Urinary bladder (tissue), 4 donors: ENCODE results near the gene OR51B2. TPM values are rescaled to one million over a fixed set of nuclear protein-coding genes. Genes with fewer than 3 reads are reported as not detected.
"Not testable (repeated sequence)": the region's sequence is repeated elsewhere in the genome, so short reads cannot be mapped to it uniquely, and the experiment has no call there.

Experiments
- DNase-seq: peaks from one replicate; pipeline ENCODE4 v3.0.0-alpha.2; 2015; ENCODE audit errors: extremely low spot score
- H3K27ac ChIP-seq: one replicate; pipeline ENCODE4 v1.5.1; 2013; ENCODE audit warnings: low read depth, mild to moderate bottlenecking, moderate library complexity
- H3K36me3 ChIP-seq: one replicate; pipeline ENCODE4 v1.6.1; 2013; ENCODE audit warnings: mild to moderate bottlenecking, moderate library complexity; ENCODE audit not compliant: insufficient read depth
- H3K4me1 ChIP-seq: one replicate; pipeline ENCODE4 v1.6.1; 2013; ENCODE audit warnings: mild to moderate bottlenecking, moderate library complexity; ENCODE audit not compliant: insufficient read depth
- H3K4me3 ChIP-seq: one replicate; pipeline ENCODE4 v1.5.1; 2013; ENCODE audit warnings: low read depth, low read length
- WGBS: extraction: QIAGEN DNeasy Blood & Tissue Kit; methylation state at CpG from one replicate; pipeline ENCODE4 v1.1.7; 2013; 5-methylcytosine and 5-hydroxymethylcytosine counted together
- polyA plus RNA-seq: library from polyadenylated mRNA; stranded (reverse); fragments of 200-250 nt; gene quantifications from one replicate; pipeline ENCODE4 v1.2.3, GENCODE V29; 2013
- total RNA-seq: library from RNA; depleted of rRNA; stranded (reverse); fragments of >200 nt; gene quantifications from one replicate; pipeline ENCODE4 v1.2.3, GENCODE V29; 2014
- donor health status: healthy with polysubstance abuse.
- donor health status: healthy.

The OR51B2 gene, protein sequence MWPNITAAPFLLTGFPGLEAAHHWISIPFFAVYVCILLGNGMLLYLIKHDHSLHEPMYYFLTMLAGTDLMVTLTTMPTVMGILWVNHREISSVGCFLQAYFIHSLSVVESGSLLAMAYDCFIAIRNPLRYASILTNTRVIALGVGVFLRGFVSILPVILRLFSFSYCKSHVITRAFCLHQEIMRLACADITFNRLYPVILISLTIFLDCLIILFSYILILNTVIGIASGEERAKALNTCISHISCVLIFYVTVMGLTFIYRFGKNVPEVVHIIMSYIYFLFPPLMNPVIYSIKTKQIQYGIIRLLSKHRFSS
- 1.7 TPM for total RNA-seq
- not detected for polyA plus RNA-seq

DNA sequence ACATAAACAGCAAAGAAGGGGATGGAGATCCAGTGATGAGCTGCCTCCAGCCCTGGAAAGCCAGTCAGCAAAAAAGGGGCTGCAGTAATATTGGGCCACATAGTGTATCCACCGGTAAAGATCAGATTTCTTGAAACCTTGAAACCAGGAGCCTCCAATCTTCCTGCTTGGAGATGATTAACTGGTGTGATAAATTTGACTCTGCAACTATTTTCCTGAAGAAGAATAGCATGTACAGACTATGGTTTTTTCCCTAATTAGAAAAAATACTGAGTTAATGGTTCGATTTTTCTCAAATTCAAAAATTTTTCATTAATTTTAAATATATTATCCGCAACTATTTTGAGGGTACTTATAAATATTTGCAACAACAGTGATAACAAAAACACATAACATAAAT, at the start of gene OR51B2:
TSS of gene OR51B2 (minus strand) at position 101 of the 400 bp plus-strand sequence. CDS start at position 101, 0 bp downstream.
- H3K27ac ChIP-seq = no peak within 1 kb of the TSS
- WGBS = 81% methylated on average over 3 of the region's 3 CpGs
- H3K4me1 ChIP-seq = no peaks in the 10 kb centered on the region
- DNase-seq = no peak
- H3K4me3 ChIP-seq = no peak within 1 kb of the TSS
- no peaks in the 10 kb centered on the region for H3K36me3 ChIP-seq

DNA sequence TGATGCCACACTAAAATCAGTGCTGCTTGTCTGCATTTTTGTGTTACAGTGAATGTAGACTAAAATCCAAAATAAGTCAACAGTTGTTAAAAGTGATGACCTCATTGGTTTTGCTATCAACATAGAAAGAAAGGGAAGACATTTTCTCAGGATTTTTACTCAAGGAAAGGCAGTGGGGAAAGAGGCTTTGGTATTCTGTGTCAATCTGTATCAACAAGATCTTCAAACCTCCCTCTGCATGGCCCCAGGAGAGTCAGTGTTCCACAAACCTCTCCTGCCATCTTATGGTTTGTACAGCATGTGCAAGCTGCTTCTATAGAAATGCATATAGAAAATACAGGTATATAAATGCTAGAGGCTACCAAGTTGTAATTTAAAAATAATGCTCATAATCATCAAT, 45.7 kb upstream of the OR51B2 start:
- no peak overlapping the region for H3K27ac ChIP-seq
- H3K36me3 ChIP-seq = no peaks in the 10 kb centered on the region
- H3K4me3 ChIP-seq = no peak overlapping the region
- DNase-seq = no peak
- no peaks in the 10 kb centered on the region for H3K4me1 ChIP-seq

DNA sequence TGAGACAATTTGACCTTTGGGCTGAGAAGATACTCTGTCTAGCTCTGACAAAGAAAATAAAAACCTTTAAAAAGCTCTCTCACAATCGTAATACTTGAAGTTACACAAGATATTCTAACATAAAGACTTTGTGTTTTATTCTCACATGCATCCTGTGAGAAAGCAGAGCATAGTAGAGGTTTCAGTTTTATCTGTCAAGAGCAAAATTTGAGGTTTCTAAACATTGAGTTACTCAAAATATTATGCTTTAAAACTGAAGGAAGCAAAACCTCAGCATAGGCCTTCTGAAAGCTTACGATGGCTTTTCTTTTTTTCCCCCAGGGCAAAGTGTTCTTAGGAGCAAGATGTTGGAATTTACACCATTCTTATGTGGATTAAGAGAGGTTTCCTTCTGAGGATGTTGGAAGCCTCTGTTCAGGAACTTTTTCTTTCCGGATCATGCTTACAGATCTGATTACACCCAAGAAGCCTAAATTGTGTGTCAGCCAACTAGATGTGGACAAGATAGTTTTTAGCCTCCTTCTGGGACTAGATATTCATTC, 44.5 kb upstream of the OR51B2 start:
- no peaks in the 10 kb centered on the region for H3K4me1 ChIP-seq
- H3K36me3 ChIP-seq = no peaks in the 10 kb centered on the region
- no peak for DNase-seq
- 34% methylated on average over 3 of the region's 3 CpGs for WGBS
- H3K27ac ChIP-seq = no peak overlapping the region
- no peak overlapping the region for H3K4me3 ChIP-seq

DNA sequence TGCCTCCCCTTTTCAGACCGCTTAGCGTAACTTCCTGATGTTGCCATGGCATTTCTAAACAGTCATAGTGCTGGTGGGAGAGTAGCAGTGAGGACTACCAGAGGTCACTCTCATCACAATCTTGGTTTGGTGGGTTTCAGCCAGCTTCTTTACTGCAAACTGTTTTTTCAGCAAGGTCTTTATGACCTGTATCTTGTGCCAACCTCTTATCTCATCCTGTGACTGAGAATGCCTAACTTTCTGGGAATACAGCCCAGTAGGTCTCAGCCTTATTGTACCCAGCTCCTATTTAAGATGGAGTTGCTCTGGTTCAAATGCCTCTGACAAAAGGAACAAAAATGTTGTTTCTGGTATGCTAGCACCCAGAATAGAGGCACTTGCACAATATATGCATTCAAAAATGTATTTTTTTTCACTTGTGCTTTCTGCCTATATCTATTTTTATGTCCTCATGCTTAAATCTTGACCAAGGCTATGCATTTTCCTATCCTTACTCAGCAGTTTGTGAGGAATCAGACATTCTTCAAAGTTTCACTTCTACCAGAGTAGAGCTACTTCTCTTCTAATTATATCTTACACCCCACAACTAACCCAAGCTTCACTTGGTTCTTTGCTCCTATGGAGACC, 43.5 kb upstream of the OR51B2 start:
- 20% methylated on average over 2 of the region's 2 CpGs for WGBS

DNA sequence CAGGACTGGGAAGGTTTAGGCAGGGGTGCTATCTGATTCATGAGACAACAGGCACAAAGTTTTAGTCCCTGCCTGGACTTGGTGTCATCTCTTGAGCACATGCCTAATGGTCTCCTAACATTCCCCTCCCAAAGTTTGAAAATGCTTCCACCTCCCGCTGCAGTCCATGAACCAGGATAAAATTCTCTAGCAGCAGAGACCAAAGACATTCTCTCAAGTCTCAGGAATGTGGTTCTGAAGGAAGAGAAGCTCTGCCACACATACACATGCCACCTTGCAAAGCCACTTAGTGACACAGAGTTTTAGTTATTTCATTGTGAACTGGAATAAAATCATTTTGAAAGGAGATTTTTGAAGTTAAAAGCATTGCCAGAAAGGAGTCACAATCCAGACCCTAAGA, 42.8 kb upstream of the OR51B2 start:
- Histone ChIP-seq H3K27ac (no peak overlapping the region), H3K4me3 (no peak overlapping the region), H3K36me3 (no peaks in the 10 kb centered on the region), H3K4me1 (no peaks in the 10 kb centered on the region)
- DNase-seq = no peak
- 0% methylated on average over 1 of the region's 1 CpG for WGBS

More for the DNA sequence above, 43.5 kb upstream of the OR51B2 start:
- Histone ChIP-seq H3K27ac (no peak overlapping the region), H3K36me3 (no peaks in the 10 kb centered on the region), H3K4me3 (no peak overlapping the region), H3K4me1 (no peaks in the 10 kb centered on the region)
- DNase-seq = no peak

DNA sequence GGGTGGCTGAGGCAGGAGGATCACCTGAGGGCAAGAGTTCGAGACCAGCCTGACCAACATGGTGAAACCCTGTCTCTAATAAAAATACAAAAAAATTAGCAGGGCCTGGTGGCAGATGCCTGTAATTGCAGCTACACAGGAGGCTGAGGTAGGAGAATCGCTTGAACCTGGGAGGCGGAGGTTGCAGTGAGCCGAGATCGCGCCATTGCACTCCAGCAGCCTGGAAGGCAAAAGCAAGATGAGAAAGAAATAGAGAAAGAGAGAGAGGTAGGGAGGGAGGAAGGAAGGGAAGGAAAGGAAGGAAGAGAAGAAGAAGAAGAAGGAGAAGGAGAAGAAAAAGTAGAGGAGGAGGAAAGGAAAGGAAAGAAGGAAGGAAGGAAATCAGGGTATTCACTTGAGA, 42.3 kb upstream of the OR51B2 start:
- not testable (repeated sequence) for H3K27ac ChIP-seq, H3K36me3 ChIP-seq, H3K4me3 ChIP-seq, H3K4me1 ChIP-seq, DNase-seq
- 77% methylated on average over 6 of the region's 6 CpGs for WGBS

DNA sequence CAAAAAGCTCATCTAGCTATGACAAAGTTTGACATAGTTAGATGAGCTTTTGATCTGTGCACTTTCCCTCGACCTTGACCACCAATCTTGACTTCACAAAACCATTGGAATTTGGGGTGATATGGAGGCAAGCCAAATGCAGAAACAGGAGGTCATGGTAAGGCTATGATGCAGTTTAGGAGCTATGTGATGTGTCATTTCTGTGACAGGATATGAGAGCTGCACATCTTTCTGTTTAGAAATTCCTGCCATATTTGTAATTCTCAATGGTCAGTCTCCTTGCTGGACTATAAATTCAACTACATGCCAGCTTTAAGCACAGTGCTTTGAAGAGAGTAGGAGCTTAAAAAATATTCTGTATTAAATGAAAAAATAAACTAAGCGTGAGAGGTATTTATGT, 40.1 kb upstream of the OR51B2 start:
- H3K27ac ChIP-seq = no peak overlapping the region
- 26% methylated on average over 1 of the region's 2 CpGs for WGBS
- H3K36me3 ChIP-seq = no peaks in the 10 kb centered on the region
- no peak for DNase-seq
- no peaks in the 10 kb centered on the region for H3K4me1 ChIP-seq
- no peak overlapping the region for H3K4me3 ChIP-seq

DNA sequence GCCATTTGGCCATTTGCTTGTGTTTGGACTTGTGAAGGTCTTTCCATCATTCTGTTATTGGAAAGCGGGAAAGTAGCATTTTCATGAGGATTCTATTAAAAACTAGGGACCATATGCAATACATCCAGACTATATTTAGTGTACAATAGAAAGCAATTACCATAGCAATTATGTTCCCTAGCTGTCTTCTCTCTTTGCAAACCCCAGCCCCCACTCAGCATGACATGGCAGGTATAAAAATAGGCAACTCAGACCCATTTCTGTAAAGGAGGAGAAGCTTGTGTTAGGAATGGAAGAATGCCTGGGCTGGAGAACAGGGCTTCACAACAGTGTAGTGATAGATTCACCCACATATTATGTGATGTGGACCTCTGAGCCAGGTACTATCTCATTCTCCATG, 39.6 kb upstream of the OR51B2 start:
- WGBS = 89% methylated on average over 1 of the region's 1 CpG
- no peak for DNase-seq
- no peak overlapping the region for H3K27ac ChIP-seq
- H3K36me3 ChIP-seq = no peaks in the 10 kb centered on the region
- no peaks in the 10 kb centered on the region for H3K4me1 ChIP-seq
- no peak overlapping the region for H3K4me3 ChIP-seq

DNA sequence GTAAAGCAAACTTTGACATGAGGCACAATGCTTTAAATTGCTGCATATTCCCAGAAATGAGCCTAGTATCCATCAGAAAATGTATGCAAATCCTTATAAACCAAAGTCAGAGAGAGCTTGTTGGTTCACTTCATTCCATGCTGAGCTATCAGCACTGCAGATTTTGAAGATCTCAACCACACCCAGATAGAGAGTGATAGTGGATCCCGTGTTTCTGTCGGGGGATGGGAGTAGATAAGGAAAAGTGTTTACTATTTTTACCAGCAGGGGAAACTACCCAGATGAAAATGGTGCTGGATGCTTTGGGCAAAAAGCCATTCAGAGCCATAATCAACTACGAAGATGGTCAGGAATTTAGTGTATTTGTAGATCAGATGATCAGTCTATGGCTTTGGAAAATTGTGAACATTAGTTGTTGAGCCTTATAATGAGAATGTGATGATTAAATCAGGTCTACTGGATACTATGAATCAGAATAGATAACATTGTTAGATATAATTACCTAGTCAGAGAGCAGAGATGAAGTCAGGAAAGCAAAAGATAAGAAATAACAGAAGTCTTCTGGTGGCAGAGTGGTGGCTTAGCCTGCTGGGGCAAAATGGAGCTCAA, 38.0 kb upstream of the OR51B2 start:
- no peak overlapping the region for H3K27ac ChIP-seq
- 51% methylated on average over 3 of the region's 3 CpGs for WGBS
- DNase-seq = no peak
- H3K4me1 ChIP-seq = no peaks in the 10 kb centered on the region
- no peak overlapping the region for H3K4me3 ChIP-seq
- no peaks in the 10 kb centered on the region for H3K36me3 ChIP-seq

DNA sequence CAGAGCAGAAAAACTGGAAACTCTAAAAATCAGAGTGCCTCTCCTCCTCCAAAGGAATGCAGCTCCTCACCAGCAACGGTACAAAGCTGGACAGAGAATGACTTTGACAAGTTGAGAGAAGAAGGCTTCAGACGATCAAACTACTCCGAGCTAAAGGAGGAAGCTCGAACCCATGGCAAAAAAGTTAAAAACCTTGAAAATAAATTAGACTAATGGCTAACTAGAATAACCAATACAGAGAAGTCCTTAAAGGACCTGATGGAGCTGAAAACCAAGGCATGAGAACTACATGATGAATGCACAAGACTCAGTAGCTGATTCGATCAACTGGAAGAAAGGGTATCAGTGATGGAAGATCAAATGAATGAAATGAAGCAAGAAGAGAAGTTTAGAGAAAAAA, 31.9 kb upstream of the OR51B2 start:
- not testable (repeated sequence) for H3K4me3 ChIP-seq, H3K4me1 ChIP-seq, DNase-seq, H3K36me3 ChIP-seq, H3K27ac ChIP-seq
- 79% methylated on average over 3 of the region's 5 CpGs for whole genome bisulfite sequencing

DNA sequence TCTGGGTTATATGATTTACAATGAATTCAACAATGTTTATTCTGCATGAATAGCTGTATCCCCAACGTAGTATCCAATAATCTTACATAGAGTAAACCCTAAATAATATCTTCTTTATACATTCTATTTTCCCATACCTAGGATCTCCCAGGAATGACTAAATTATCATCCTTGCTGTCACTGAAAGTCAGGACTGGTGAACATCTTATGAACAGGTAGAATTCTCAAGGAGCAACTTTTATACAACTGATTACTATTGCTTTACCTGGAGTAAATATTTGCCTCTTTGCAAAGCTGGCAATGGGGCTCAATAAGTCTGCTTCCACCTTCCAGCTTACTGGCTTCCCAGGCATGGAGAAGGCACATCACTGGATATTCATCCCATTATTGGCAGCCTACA, 27.1 kb upstream of the OR51B2 start, which contains the start of gene OR51B6:
TSS of gene OR51B6 (plus strand) at position 301 of the 400 bp plus-strand sequence. CDS start at position 301, 0 bp downstream.
- no peaks in the 10 kb centered on the region for H3K4me1 ChIP-seq
- no peaks in the 10 kb centered on the region for H3K36me3 ChIP-seq
- WGBS = 67% methylated on average over 1 of the region's 1 CpG
- H3K4me3 ChIP-seq = no peak within 1 kb of the TSS
- DNase-seq = no peak
- no peak within 1 kb of the TSS for H3K27ac ChIP-seq

DNA sequence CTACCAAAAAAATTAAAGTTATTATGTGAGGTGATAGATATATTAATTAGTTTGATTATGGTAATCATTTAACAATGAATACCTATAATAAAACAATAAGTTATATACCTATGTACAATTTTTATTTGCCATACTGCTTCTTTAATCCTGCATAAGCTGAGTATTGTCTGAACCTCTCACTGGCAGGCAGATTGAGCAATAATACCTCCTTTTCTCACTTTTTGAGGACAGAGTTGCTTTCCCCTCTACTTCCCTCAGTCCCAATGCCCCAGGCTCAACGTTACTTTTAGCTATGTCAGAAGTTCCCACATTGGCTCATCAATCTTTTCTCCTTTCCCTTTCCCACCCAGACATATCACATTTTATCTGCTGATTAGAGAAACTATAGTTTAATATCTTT, 25.5 kb upstream of the OR51B2 start:
- no peaks in the 10 kb centered on the region for H3K4me1 ChIP-seq
- 37% methylated on average over 1 of the region's 1 CpG for WGBS
- no peak for DNase-seq
- no peaks in the 10 kb centered on the region for H3K36me3 ChIP-seq
- no peak overlapping the region for H3K4me3 ChIP-seq
- H3K27ac ChIP-seq = no peak overlapping the region

DNA sequence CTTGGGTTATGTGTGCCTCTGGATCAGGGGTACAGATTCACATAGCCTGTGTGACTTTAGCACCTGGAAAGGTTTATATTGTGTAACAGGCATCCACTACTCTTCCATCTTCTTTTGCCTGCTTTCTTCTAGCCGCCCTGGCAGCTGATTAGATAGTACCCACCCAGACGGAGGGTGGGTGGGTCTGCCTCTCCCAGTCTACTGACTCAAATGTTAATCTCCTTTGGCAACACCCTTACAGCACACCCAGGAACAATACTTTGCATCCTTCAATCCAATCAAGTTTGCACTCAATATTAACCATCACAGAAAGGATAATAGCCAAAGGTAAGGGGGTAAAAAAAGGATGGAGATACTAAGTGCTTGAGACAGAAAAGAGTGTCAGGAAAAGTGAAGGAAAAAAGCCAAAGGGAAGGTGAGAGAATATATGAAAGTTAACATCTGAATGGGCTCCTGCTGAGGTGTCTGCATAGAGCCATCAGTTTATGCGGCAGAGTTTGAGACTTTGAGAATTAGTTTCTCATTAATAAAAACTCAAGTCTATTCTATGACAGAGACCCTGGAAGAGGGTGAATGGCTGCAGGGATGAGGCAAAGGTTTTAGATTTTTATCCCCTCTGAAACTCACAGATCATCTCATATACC, 24.6 kb upstream of the OR51B2 start:
- DNase-seq = no peak
- WGBS = 38% methylated on average over 3 of the region's 3 CpGs

More for the DNA sequence above, 24.6 kb upstream of the OR51B2 start:
- Histone ChIP-seq H3K27ac (no peak overlapping the region), H3K4me3 (no peak overlapping the region), H3K36me3 (no peaks in the 10 kb centered on the region), H3K4me1 (no peaks in the 10 kb centered on the region)
